ENCODE data around the gene VWA3A. TPM values are rescaled to one million over a fixed set of nuclear protein-coding genes. Genes with fewer than 3 reads are reported as not detected.
"Not testable (repeated sequence)": the region's sequence is repeated elsewhere in the genome, so short reads cannot be mapped to it uniquely, and the experiment has no call there.

Gene VWA3A
- total and polyA plus RNA-seq, 2 donors: 0.05 to 0.11 TPM

DNA sequence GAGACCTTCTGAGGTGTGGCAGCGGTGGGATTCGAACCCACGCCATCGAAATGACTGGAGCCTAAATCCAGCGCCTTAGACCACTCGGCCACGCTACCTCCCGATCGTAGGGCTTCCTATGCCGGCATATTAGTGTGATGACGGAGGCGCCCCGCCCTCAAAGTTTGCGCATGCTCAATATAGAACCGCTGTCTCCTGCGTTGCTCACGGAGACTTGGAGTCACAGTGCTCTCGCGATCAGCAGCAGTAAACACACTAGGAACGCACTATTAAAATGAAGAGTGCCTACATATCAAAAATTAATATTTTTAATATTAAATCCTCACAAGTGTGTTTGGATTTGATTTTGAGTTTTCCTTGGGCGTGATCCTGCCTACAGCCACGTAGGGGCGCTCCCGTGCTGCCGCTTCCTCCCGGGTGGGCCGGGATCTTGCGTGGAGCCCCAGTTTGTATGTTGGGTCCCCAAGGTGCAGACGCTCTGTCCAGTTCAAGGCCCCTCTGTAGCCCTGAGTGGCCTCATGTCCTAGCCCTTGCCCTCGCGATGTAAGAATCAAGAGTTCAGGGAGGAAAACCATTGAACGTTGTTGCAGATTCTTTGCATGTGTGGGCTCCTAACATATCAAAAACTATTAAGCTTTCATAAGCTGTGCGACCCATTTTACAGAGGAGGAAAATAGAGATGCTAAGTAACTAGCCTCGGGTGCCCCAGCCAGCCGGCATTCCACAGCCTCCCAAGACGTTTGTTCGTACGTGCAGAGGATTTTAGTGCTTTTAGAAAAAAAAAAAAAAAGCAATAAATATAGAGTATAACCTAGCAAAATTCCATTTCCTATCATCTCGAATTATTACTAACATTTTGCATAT lies 103.6 kb downstream of the VWA3A start:
- no peaks in the 10 kb centered on the region for H3K4me1 ChIP-seq (ENCODE audit: insufficient read depth)

DNA sequence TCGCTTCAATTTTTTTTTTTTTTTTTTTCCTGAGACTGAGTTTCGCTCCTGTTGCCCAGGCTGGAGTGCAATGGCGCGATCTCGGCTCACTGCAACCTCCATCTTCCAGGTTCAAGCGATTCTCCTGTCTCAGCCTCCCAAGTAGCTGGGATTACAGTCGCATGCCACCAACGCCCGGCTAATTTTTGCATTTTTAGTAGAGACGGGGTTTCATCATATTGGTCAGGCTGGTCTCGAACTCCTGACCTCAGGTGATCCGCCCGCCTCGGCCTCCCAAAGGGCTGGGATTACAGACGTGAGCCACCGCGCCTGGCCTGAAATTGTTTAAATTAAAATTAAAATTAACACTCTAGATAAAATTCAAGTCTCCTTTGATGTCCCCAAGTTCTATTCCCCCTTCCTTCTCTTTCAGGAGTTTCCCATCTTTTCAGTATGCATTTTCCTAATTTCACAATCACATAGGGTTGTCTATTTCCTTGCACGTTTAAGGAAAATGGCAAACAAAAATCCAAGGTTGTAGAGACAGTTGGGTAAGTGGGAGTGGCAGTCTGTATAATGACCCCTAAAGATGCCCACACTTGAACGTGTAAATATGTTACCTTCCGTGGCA lies 104.3 kb downstream of the VWA3A start:
- 39% methylated on average over 20 of the region's 20 CpGs for WGBS

More for the DNA sequence above, 103.6 kb downstream of the VWA3A start:
- peak; percentile 92 for DNase-seq (ENCODE audit: extremely low spot score)
- Histone ChIP-seq H3K4me3 (ENCODE audit: low read depth, low read length) (peak overlapping the region; percentile 30), H3K27ac (ENCODE audit: low read depth) (no peak overlapping the region), H3K36me3 (ENCODE audit: insufficient read depth) (no peaks in the 10 kb centered on the region)
- WGBS: 2% methylated on average over 39 of the region's 39 CpGs

DNA sequence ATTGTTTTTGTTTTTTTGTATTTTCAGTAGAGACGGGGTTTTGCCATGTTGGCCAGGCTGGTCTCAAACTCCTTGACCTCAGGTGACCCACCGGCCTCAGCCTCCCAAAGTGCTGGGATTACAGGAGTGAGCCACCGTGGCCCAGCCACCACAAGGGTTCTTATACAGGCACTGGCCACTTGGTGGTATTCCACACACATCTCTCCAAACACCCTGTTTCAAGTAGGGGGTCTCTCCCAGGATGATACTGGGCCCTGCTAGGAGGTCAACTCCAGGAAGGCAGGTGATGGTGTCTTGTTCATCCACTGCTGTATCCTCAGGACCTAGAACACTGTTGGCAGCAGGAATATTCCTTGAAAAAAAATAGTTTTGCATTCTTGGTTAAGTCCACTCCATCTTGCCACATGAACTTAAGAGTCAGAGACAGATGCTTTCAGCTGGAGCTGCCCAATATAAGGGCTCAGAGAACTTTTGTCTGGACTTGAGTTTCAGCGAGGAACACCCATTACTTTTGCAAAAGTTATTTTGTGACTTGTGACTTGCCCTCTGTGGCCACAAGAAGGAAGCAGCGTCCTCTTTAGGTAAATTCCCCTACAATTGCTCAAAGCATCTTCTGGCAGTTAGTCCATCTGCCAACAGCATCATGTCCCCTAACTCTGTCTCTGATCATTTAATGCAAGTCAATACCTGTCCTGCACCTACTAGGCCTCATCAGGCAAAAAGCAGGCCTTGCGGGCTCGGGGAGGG lies 106.4 kb downstream of the VWA3A start:
- no peak overlapping the region for H3K4me3 ChIP-seq (ENCODE audit: low read depth, low read length)
- no peaks in the 10 kb centered on the region for H3K4me1 ChIP-seq (ENCODE audit: insufficient read depth)
- H3K36me3 ChIP-seq (ENCODE audit: insufficient read depth): no peaks in the 10 kb centered on the region
- 80% methylated on average over 7 of the region's 7 CpGs for WGBS
- H3K27ac ChIP-seq (ENCODE audit: low read depth): no peak overlapping the region
- DNase-seq (ENCODE audit: extremely low spot score): no peak

More for the DNA sequence above, 104.3 kb downstream of the VWA3A start:
- H3K4me3 ChIP-seq (ENCODE audit: low read depth, low read length); H3K4me1 ChIP-seq (ENCODE audit: insufficient read depth); H3K36me3 ChIP-seq (ENCODE audit: insufficient read depth); H3K27ac ChIP-seq (ENCODE audit: low read depth); DNase-seq (ENCODE audit: extremely low spot score): not testable (repeated sequence)

DNA sequence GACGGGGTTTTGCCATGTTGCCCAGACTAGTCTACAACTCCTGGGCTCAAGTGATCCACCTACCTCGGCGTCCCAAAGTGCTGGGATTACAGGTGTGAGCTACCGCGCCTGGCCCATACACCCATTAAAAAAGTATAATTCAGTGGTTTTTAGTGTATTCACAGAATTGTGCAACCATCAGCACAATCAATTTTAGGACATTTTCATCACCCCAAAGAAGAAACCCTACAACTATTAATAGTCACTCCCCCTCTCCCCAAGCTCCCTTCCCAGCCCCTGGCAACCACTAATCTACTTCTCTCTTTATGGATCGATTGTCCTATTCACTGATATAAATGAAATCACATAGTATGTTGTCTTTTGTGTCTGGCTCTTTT lies 109.9 kb downstream of the VWA3A start:
- H3K27ac ChIP-seq (ENCODE audit: low read depth): no peak overlapping the region
- no peak for DNase-seq (ENCODE audit: extremely low spot score)
- 93% methylated on average over 6 of the region's 6 CpGs for WGBS
- H3K4me1 ChIP-seq (ENCODE audit: insufficient read depth): no peaks in the 10 kb centered on the region
- H3K4me3 ChIP-seq (ENCODE audit: low read depth, low read length): no peak overlapping the region
- H3K36me3 ChIP-seq (ENCODE audit: insufficient read depth): no peaks in the 10 kb centered on the region

DNA sequence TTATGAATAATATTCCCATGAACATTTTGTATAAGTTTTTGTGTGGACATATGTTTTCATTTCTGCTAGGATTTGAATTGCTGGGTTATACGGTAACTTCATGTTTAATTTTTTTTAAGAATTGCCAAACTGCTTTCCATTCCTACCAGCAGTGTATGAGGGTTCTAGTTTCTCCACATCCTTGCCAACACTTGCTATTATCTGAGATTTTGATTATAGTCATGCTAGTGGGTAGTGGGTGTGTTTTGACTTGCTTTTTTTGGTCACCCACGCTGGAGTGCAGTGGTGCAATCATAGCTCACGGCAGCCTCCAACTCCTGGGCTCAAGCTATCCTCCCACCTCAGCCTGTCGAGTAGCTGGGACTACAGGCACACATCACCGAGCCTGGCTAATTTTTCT lies 110.8 kb downstream of the VWA3A start:
- Histone ChIP-seq H3K4me1 (ENCODE audit: insufficient read depth) (no peaks in the 10 kb centered on the region), H3K4me3 (ENCODE audit: low read depth, low read length) (no peak overlapping the region), H3K27ac (ENCODE audit: low read depth) (no peak overlapping the region), H3K36me3 (ENCODE audit: insufficient read depth) (no peaks in the 10 kb centered on the region)
- 90% methylated on average over 5 of the region's 5 CpGs for WGBS
- no peak for DNase-seq (ENCODE audit: extremely low spot score)

DNA sequence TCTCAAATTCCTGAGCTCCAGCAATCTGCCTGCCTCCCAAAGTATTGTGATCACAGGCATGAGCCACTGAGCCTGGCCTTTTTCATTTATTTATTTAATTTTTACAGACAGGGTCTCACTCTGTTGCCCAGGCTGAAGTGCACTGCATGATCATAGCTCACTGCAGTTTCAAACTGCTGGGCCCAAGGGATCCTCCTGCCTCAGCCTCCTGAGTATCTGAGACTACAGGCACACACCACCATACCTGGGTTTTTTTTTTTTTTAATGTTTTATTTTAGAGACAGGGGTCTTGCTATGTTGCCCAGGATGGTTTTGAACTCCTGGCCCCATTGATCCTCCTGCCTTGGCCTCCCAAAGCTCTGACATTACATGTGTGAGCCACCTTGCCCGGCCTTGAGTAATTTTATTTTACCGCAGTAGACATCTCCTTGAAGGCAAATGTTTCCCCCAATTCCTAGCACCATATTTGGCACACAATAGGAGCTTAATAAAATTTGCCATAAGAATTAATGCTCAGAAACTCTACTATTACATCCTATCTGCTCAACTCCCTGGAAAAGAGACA lies 111.8 kb downstream of the VWA3A start:
- no peaks in the 10 kb centered on the region for H3K4me1 ChIP-seq (ENCODE audit: insufficient read depth)
- 93% methylated on average over 2 of the region's 2 CpGs for WGBS
- H3K36me3 ChIP-seq (ENCODE audit: insufficient read depth): no peaks in the 10 kb centered on the region
- H3K27ac ChIP-seq (ENCODE audit: low read depth): no peak overlapping the region
- no peak overlapping the region for H3K4me3 ChIP-seq (ENCODE audit: low read depth, low read length)
- no peak for DNase-seq (ENCODE audit: extremely low spot score)

DNA sequence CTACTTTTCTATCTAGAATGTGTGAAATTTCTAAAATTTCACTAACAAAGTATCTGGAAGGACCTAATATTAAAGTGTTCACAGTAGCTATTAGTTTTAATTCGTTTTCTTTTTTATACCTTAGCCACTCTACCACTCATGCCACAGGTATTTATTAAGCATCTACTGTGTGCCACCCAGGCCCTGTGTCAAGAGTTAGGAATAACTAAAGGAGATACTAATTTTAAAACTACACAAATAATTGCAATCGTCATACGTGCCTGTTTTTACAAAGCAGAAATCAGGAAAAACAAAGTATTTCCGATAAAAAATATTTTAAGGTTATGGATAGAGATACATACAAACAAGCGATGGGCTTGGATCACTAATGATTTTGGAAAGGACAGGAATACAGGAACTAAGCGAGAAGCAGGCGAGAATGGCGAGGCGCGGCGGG lies 113.3 kb downstream of the VWA3A start:
- WGBS: 7% methylated on average over 11 of the region's 11 CpGs
- H3K4me3 ChIP-seq (ENCODE audit: low read depth, low read length): peak overlapping the region; percentile 77

DNA sequence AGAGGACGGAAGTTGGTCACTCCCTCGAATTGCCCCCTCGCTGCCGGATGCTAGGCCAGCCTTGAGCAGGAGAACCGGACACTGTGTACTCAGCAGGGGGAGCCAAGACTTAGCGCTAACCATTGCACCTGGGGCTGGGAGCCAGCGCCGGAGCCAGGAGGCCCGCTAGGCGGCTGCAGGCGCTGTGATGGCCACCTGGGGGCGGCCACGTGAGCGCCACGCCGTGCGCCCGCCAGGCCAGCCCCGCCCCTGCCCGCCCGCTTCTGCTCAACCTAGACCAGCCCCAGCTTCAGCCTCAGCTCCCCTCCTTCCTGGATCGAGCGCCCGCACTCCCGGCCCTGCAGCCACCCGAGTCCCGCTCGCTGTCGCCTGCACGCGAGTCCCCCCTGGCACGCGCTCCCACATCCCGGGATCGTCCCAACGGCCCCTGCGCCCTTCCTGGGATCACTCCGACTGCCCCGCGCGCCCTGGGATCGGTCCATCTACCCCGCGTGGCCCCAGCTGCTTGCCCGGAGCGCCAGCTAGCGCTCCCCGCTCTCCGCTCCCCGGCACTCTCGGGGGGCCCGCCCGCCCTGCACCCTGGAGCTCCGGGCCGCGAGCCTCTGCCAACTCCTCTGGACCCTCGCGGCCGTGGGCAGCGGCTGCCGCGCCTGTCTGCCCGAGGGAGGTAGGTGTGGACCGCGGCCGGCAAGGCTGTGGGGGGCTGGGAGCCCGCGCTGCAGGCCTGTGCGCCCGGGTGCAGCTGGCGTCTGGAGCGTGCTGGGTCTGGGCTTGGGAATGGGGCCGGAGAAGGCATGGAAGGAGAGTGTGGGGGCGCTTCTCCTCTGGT lies 113.9 kb downstream of the VWA3A start, which contains the start of gene EEF2K:
Gene EEF2K, plus strand, starts transcription at position 266 of the 829 bp plus-strand sequence. CDS start 19,452 bp downstream, outside the sequence.
- H3K4me3 ChIP-seq (ENCODE audit: low read depth, low read length): peak within 1 kb of the TSS; percentile 77
- DNase-seq (ENCODE audit: extremely low spot score): no peak
- peak within 1 kb of the TSS; percentile 81 for H3K27ac ChIP-seq (ENCODE audit: low read depth)
- no peaks in the 10 kb centered on the region for H3K36me3 ChIP-seq (ENCODE audit: insufficient read depth)
- under 1% methylated on average over 74 of the region's 74 CpGs for WGBS
- no peaks in the 10 kb centered on the region for H3K4me1 ChIP-seq (ENCODE audit: insufficient read depth)

More for the DNA sequence above, 113.3 kb downstream of the VWA3A start:
- H3K27ac ChIP-seq (ENCODE audit: low read depth): peak overlapping the region; percentile 48
- no peak for DNase-seq (ENCODE audit: extremely low spot score)
- H3K4me1 ChIP-seq (ENCODE audit: insufficient read depth): no peaks in the 10 kb centered on the region
- H3K36me3 ChIP-seq (ENCODE audit: insufficient read depth): no peaks in the 10 kb centered on the region

Other genes with a start within 250 kb of the VWA3A start
- 138 TPM for gene NPIPB4, start 234.8 kb upstream of the VWA3A start, total RNA-seq
- 13.8 TPM for gene NPIPB4, start 234.8 kb upstream of the VWA3A start, polyA plus RNA-seq
- gene UQCRC2, start 139.2 kb upstream of the VWA3A start, total RNA-seq: 224 TPM
- 205 TPM for gene UQCRC2, start 139.2 kb upstream of the VWA3A start, polyA plus RNA-seq
- not detected for gene PDZD9, start 91.4 kb upstream of the VWA3A start, total RNA-seq
- 0.08 TPM for gene PDZD9, start 91.4 kb upstream of the VWA3A start, polyA plus RNA-seq
- 33.2 TPM for gene MOSMO, start 84.4 kb upstream of the VWA3A start, total RNA-seq
- 15.2 TPM for gene MOSMO, start 84.4 kb upstream of the VWA3A start, polyA plus RNA-seq
- not detected for gene SDR42E2, start 70.0 kb downstream of the VWA3A start, total RNA-seq
- not detected for gene SDR42E2, start 70.0 kb downstream of the VWA3A start, polyA plus RNA-seq
- gene EEF2K, start 113.7 kb downstream of the VWA3A start, total RNA-seq: 37.2 TPM
- gene EEF2K, start 113.7 kb downstream of the VWA3A start, polyA plus RNA-seq: 26.6 TPM
- gene POLR3E, start 204.9 kb downstream of the VWA3A start, total RNA-seq: 31.9 TPM
- gene POLR3E, start 204.9 kb downstream of the VWA3A start, polyA plus RNA-seq: 26.2 TPM